Measurements from ENCODE around the gene FBXW9.
"Not testable (repeated sequence)": the region's sequence is repeated elsewhere in the genome, so short reads cannot be mapped to it uniquely, and the experiment has no call there.

FBXW9 gene

DNA sequence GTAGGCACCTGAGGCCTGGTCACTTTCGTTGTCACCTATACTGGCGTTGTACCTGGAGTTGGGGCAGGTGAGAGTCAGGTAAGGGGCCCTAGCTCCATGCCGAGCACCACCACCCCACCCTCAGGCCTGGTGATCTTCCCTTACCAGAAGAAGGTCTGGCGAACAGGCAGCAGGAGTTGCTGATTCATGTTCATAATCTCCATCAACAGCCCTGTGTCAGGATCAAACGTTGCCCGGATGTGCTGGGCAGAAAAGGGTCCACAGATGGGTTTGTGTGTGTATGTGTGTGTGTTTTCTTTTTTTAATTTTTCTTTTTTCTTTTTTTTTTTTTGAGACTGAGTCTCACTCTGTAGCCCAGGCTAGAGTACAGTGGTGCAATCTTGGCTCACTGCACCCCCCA, 44.2 kb downstream of the FBXW9 start:
- DNase-seq (ENCODE audit: low read depth): no peak

DNA sequence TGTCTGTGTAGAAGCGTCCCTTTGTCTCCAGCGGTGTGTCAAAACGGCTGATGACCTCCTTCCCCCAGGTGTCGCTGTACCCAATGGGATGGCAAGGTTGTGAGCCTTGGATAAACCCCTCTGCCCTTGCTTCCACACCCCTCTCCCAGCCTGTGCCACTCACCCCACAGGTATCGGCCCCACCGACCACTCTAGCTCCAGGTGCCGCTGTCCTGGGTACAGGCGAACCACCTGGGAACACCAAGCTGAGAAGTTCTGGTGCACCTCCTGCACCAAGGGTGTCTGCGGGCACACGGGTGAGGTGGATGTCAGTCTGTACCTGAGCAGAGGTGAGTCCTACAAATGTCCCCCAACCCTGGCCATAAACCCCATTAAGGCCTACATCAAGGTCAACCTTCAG, 46.5 kb downstream of the FBXW9 start:
- DNase-seq (ENCODE audit: low read depth): no peak

DNA sequence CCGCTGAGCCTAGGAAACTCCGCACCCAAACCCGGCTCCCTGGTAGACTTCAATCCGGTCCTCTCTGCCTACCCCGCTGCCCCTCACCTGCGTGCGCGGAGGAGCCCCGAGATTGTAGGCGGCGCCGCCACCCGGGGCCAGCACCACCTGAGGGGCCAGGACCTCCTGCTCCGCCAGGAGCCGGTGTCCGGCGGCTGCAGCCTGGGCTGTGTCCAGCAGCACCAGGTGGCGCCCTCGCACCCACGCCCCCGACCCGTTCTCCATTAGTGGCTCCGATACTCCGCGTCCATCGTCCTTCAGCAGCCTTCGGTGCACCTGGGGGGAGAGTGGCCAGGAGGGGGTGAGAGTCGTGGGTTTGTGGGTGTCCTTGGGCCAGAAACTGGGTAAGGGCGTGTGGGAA, 48.3 kb downstream of the FBXW9 start:
- no peak for DNase-seq (ENCODE audit: low read depth)

DNA sequence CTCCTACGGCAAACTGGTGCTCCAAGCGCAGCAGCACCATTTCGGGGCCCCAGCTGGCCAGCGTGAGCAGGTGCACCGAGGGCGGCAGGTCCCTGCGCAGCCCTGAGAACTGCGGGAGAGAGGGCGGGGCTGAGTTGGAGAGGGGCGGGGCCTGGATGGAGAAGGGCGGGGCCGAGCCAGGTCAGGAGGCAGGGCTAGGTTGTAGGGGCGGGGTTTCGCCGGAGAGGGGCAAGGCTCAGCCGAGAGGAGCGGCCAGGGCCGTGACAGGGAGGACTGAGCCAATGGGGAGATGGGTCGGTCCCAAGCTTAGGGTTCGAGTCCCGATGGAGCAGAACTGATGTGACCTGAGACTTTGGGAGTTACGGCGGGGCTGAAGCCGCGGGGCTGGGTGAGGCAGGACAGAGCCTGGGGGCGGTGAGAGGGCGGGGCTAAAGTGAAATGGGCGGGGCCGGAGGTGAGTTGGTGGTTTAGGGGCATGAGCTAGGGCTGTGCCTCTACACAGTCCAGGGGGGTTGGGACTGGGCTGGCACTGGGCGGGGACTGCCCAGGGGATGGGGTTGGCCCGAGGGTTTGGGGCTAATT, 48.9 kb downstream of the FBXW9 start:
- DNase-seq (ENCODE audit: low read depth): no peak

DNA sequence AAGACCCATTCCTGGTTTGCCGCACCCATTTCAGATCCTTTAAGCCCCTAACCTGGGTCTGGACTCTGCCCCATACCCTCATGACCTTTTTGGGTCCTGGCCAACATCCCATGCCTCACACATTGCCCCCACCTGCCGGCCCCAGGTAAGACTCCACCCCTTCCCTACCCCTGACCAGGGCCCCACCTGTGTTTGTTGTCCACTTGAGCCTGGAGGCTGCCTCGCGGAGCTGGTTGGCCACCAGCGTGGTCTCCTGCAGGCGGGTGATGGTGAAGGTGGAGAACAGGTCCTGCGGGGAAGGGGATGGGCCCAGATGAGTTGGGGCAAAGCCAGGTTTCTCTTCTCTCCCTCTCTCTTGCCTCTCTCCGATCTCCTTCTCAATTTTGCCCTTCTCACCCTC, 49.4 kb downstream of the FBXW9 start:
- no peak for DNase-seq (ENCODE audit: low read depth)

DNA sequence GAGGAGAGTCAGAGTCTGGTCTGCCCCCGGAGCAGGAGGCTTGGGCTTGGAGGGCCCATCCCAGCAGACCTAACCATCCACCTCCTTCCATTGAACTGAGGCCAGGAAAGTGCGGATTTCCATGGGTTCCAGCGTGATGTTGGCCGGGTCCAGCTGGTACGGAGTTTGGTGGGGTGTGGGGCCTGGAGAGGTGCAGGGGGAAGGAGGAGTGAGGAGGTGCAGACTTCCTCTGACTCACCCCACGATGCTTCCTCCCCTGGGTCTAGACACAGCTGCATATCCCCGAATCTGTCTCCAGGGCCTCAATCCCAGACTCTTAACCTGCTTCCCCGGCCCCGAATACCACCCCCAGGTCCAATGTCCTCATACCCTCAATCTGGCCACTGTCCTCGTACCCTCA, 49.9 kb downstream of the FBXW9 start:
- DNase-seq (ENCODE audit: low read depth): no peak

DNA sequence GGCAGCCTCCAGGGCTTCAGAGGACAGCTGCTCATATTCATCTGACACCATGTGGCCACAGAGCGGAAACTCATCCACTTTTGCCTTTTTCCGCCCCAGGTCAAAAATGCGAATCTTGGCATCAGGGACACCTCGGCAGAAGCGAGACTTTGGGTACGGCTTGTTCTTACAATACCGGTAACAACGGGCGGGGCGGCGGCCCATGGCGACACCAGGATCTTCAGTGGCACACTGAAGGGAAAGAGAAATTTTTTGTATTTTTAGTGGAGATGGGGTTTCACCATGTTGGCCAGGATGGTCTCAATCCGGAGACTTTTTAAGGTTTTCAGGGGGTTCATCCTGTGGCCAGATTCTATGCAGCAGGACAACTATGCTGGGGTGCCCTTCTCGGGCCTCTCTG, 52.7 kb downstream of the FBXW9 start:
- DNase-seq (ENCODE audit: low read depth): not testable (repeated sequence)

DNA sequence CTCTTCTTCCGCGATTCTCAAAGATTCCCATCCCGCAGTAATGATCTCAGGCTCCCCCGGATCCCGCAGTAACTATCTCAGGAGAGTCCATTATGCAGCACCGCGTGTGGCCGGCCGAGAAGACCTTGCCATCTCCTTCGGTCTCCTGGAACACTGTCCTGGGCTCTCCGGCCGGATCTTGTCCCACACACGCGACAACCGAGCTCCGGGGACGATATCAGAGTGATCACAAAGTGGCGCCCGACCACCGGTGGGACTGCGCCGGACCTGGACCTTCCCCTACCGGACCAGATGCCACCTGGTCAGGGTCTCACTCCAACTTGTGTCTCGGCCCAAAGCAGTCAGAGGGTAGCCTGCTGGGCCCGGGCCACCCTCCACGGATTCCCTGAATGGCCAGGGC, 53.9 kb downstream of the FBXW9 start:
- no peak for DNase-seq (ENCODE audit: low read depth)

DNA sequence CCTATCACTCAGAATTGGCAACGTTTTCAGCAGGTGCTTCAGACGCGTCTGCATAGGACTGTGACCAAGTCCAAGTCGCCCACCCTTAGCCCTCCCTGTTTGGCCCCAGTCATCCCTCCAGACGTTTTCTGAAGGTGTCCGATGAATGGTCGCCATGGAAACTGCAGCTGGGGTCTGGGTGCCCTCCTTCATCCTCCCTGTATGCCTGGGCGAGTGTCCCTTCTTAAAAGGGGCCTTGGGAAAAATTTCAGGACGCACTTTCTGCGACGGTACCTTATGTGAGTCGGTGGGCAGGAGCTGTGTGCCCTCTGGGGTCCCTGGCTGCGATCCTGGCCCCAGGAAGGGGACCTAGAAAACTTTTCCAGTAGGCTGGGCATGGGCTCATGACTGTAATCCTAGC, 55.0 kb downstream of the FBXW9 start:
- DNase-seq (ENCODE audit: low read depth): no peak

DNA sequence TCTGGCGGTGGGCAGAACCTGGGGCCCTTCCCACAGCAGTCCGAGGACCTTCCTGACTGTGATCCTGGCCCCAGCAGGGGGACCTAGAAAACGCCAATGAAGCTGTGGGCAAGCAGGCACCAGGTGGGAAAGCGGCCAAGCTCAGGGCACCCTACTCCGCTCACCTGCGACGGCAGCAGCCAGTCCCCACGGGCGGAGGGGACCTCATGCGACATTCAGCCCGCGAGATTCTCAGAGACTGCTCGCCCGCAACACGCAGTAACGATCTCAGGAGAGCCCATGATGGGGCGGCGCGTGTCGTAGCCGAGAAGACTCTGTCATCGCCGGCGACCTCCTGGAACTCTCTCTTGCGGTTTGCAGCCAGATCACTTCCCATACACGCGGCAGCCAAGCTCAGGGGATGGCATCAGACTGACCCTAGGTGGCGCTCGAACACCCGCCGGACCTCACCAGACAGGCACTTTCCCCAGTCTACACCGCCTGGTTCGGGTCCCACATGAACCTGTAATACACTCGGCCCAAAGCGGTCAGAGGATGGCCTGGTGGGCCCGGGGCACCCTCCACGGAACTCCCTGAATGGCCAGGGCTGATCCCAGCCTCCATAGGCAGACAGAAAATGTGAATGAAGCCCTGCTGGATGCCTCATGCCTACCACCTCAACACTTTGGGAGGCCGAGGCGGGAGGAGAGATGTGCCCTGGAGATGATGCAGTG, 56.4 kb downstream of the FBXW9 start:
- DNase-seq (ENCODE audit: low read depth): peak; percentile 69
